OCI-LY7 (cell line): ENCODE data around the gene COL20A1. TPM values are rescaled to one million over a fixed set of nuclear protein-coding genes. Genes with fewer than 3 reads are reported as not detected.

ENCODE experiments used
- BruUV-seq: library from RNA; stranded (reverse); fragments of 400-500 nt; replicated peaks from 2 replicates; lab custom pipeline; 2021; lab: Mats Ljungman, UMichigan
- CTCF ChIA-PET: fragments of 300-600 bp; sonication (Branson Sonifier 250); formaldehyde crosslinking; loops from one replicate; lab custom pipeline; 2022; ENCODE audit warnings: antibody characterized with exemption; ENCODE audit not compliant: unreplicated experiment; lab: Charles Lee
- POLR2A ChIA-PET: fragments of 300-600 bp; sonication (Branson Sonifier 250); formaldehyde crosslinking; loops from one replicate; lab custom pipeline; 2022; ENCODE audit warnings: antibody characterized with exemption; lab: Charles Lee
- DNase-seq: peaks from one replicate; pipeline ENCODE4 v3.0.0-alpha.2; 2015; ENCODE audit warnings: low spot score
- H2AFZ ChIP-seq: fragments of 200-600 bp; sonication (generic), shearing (Covaris generic); 2 replicates; pipeline ENCODE4 v1.6.1; 2014; ENCODE audit warnings: mild to moderate bottlenecking, antibody characterized with exemption, low read length, moderate library complexity
- H3K27ac ChIP-seq: fragments of 200-600 bp; sonication (generic); 2 replicates; pipeline ENCODE4 v1.5.1; 2014; ENCODE audit warnings: mixed run types, low read depth, mild to moderate bottlenecking, moderate library complexity, low read length, inconsistent platforms; ENCODE audit not compliant: poor library complexity, severe bottlenecking
- H3K36me3 ChIP-seq: fragments of 200-600 bp; sonication (generic); 2 replicates; pipeline ENCODE4 v1.6.1; 2014; ENCODE audit warnings: mild to moderate bottlenecking, antibody characterized with exemption, low read length, moderate library complexity, mixed read lengths; ENCODE audit not compliant: insufficient read depth
- H3K4me1 ChIP-seq: fragments of 200-600 bp; sonication (generic); 2 replicates; pipeline ENCODE4 v1.5.1; 2014; ENCODE audit warnings: mild to moderate bottlenecking, low read length; ENCODE audit not compliant: insufficient read depth, poor library complexity, severe bottlenecking
- H3K4me2 ChIP-seq: fragments of 200-600 bp; sonication (generic); 2 replicates; pipeline ENCODE4 v1.6.1; 2014; ENCODE audit warnings: mild to moderate bottlenecking, low read length
- H3K4me3 ChIP-seq: fragments of 200-600 bp; sonication (generic); 2 replicates; pipeline ENCODE4 v1.5.1; 2014; ENCODE audit warnings: mild to moderate bottlenecking, low read depth, low read length; ENCODE audit not compliant: poor library complexity, severe bottlenecking
- H3K79me2 ChIP-seq: fragments of 200-600 bp; sonication (generic); 2 replicates; pipeline ENCODE4 v1.6.1; 2016; ENCODE audit warnings: low read depth, mild to moderate bottlenecking, low read length, moderate library complexity, mixed read lengths; ENCODE audit not compliant: insufficient read depth
- H3K9me2 ChIP-seq: fragments of 200-600 bp; sonication (generic); 2 replicates; pipeline ENCODE4 v1.6.1; 2016; ENCODE audit warnings: mild to moderate bottlenecking, low read length, mixed read lengths; ENCODE audit not compliant: insufficient read depth
- H3K9me3 ChIP-seq: fragments of 200-600 bp; sonication (generic); 2 replicates; pipeline ENCODE4 v1.6.1; 2014; ENCODE audit warnings: mild to moderate bottlenecking, mixed run types, low read length, mixed read lengths
- H4K20me1 ChIP-seq: fragments of 200-600 bp; sonication (generic); 2 replicates; pipeline ENCODE4 v1.6.1; 2014; ENCODE audit warnings: mild to moderate bottlenecking, antibody characterized with exemption, low read length, moderate library complexity, mixed read lengths; ENCODE audit not compliant: insufficient read depth
- EZH2phosphoT487 ChIP-seq: fragments of 200-600 bp; sonication (generic); IDR thresholded peaks from 2 replicates; pipeline ENCODE4 v1.6.1; 2018; ENCODE audit warnings: low read depth, borderline replicate concordance, mild to moderate bottlenecking, mixed run types, antibody characterized with exemption, low read length, moderate library complexity, mixed read lengths
- intact Hi-C: fragments of 100-400 bp; cut with micrococcal nuclease; formaldehyde crosslinking; loops from one replicate; pipeline ENCODE4 v1.10.0; 2022; ENCODE audit not compliant: unreplicated experiment
- total RNA-seq, 2 experiments: library from RNA; depleted of rRNA in 1 of 2; stranded (reverse); fragments of >200 nt in 1 of 2; shearing (Covaris generic) in 1 of 2; gene quantifications; 2 replicates each; pipeline ENCODE4 v1.2.3, GENCODE V29; 2014 to 2022
- TF ChIP-seq, protein P1 (sequence below): fragments of 200-600 bp; sonication (generic); conservative IDR thresholded peaks from 2 replicates; pipeline ENCODE4 v1.5.1; 2014; ENCODE audit warnings: mild to moderate bottlenecking, antibody characterized with exemption, low read length, moderate library complexity, mixed read lengths

COL20A1 gene
- total RNA-seq, 2 experiments from 2014 or later: 0.15 TPM; not detected in 1

DNA sequence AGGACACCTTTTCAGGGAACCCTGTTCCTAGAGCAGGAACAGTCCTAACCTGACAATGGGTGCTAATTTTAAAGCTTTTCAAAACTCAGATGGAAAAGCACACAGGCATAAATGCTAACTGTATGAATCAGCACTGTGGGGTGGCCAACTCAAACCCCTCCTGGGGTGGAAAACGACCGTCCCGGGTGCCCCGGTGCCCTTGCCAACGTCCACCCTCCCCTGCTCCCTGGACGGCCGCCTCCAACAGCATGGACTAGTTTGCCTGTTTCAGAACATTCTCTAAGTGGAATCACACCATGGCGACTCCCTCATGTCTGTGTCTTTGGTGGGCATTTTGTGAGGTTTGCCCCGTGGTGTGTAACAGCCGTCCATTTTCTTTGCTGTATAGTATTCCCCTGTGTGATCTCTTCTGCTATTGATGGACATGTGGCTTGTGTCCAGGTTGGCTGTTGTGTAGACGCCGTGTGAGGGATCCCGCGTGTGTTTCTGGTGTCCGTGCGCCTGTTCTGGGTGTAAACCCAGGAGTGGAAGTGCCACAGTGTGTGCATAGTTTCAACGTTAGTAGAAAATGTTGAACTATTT, 5.8 kb downstream of the COL20A1 start:
- Histone ChIP-seq H4K20me1 (no peaks in the 10 kb centered on the region), H3K4me2 (no peak overlapping the region), H3K9me2 (no peaks in the 10 kb centered on the region), H3K4me3 (no peak overlapping the region), H2AFZ (no peak overlapping the region), H3K36me3 (no peaks in the 10 kb centered on the region), H3K9me3 (peaks cover 3% of the 10 kb centered on the region; the same call in 1 of the 2 replicates), H3K27ac (no peak overlapping the region), H3K79me2 (no peaks in the 10 kb centered on the region), H3K4me1 (no peaks in the 10 kb centered on the region)
- no peak for DNase-seq
- CTCF ChIA-PET: no interaction called here
- POLR2A ChIA-PET: no interaction called here
- TF ChIP-seq, protein P1, sequence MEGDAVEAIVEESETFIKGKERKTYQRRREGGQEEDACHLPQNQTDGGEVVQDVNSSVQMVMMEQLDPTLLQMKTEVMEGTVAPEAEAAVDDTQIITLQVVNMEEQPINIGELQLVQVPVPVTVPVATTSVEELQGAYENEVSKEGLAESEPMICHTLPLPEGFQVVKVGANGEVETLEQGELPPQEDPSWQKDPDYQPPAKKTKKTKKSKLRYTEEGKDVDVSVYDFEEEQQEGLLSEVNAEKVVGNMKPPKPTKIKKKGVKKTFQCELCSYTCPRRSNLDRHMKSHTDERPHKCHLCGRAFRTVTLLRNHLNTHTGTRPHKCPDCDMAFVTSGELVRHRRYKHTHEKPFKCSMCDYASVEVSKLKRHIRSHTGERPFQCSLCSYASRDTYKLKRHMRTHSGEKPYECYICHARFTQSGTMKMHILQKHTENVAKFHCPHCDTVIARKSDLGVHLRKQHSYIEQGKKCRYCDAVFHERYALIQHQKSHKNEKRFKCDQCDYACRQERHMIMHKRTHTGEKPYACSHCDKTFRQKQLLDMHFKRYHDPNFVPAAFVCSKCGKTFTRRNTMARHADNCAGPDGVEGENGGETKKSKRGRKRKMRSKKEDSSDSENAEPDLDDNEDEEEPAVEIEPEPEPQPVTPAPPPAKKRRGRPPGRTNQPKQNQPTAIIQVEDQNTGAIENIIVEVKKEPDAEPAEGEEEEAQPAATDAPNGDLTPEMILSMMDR: no peak
- TF ChIP-seq EZH2phosphoT487: no peak
- intact Hi-C loops: no loop called here
- BruUV-seq: no TSS peak

DNA sequence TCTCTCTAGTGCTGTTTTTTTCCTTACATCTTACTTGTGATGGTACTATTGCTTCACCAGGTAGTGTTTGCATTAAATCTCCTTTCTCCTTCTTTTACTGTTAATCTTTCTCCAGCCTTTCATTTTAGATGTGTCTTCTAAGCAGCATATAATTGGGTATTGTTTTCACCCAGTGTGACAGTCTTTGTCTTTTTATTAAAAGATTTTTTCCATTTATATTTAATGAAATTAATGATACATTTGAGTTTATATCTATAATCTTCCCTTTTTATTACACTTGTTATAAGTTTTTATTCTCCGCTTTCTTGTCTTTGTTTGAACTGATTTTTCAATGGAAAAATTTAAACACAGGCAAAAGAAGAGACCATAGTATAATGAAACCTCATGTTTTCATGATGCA, 8.7 kb downstream of the COL20A1 start:
- Histone ChIP-seq H3K4me3 (no peak overlapping the region), H3K36me3 (no peaks in the 10 kb centered on the region), H3K4me2 (no peak overlapping the region), H3K4me1 (no peaks in the 10 kb centered on the region), H2AFZ (no peak overlapping the region), H3K9me2 (no peaks in the 10 kb centered on the region), H3K9me3 (peaks cover 3% of the 10 kb centered on the region; the same call in 1 of the 2 replicates), H4K20me1 (no peaks in the 10 kb centered on the region), H3K79me2 (no peaks in the 10 kb centered on the region), H3K27ac (no peak overlapping the region)
- ChIA-PET CTCF (no interaction called here), POLR2A (no interaction called here)
- no TSS peak for BruUV-seq
- DNase-seq: no peak
- intact Hi-C loops: no loop called here
- TF ChIP-seq EZH2phosphoT487: no peak
- TF ChIP-seq, protein P1: no peak

DNA sequence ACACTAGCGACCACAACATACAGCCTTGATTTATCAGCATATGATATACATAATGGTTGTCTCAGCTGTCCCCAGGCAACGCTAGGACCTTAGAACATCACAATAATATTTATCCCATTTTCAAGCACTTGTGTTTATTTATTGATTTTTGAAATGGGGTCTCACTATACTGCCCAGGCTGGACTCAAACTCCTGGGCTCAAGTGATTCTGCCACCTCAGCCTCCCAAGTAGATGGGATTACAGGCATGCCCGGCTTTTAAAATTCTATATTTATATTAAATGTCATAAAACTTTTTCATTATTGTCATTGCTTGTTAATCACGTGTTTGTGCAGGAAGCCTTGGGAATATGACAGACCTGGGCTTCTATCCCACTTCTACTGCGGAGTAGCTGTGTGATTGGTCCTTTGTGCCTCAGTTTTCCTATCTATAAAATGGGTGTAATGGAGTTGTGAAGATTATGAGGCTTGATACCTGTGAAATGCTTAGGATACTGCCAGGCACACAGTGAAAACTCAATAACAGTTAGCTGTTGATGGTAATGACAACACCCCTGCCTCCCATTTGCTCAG, 10.2 kb downstream of the COL20A1 start:
- intact Hi-C loops: no loop called here
- Histone ChIP-seq H4K20me1 (no peaks in the 10 kb centered on the region), H3K9me3 (peaks cover 3% of the 10 kb centered on the region; the same call in 1 of the 2 replicates), H3K4me3 (no peak overlapping the region), H2AFZ (no peak overlapping the region), H3K4me2 (no peak overlapping the region), H3K79me2 (no peaks in the 10 kb centered on the region), H3K4me1 (no peaks in the 10 kb centered on the region), H3K27ac (no peak overlapping the region), H3K9me2 (no peaks in the 10 kb centered on the region), H3K36me3 (no peaks in the 10 kb centered on the region)
- BruUV-seq: no TSS peak
- no peak for DNase-seq
- no peak for TF ChIP-seq EZH2phosphoT487
- TF ChIP-seq, protein P1: no peak
- CTCF ChIA-PET: no interaction called here
- POLR2A ChIA-PET: no interaction called here
